Stimulated activated CD8-positive, alpha-beta memory T cell treated with anti-CD3 and anti-CD28 coated beads, Interleukin-15, amount 100 ng/mL, for 1 hour (primary cell): ENCODE data around the gene MT1X.
"Not testable (repeated sequence)": the region's sequence is repeated elsewhere in the genome, so short reads cannot be mapped to it uniquely, and the experiment has no call there.

Experiments
- DNase-seq: peaks from one replicate; pipeline ENCODE4 v3.0.0-alpha.2; 2020; ENCODE audit warnings: low read depth

MT1X gene

DNA sequence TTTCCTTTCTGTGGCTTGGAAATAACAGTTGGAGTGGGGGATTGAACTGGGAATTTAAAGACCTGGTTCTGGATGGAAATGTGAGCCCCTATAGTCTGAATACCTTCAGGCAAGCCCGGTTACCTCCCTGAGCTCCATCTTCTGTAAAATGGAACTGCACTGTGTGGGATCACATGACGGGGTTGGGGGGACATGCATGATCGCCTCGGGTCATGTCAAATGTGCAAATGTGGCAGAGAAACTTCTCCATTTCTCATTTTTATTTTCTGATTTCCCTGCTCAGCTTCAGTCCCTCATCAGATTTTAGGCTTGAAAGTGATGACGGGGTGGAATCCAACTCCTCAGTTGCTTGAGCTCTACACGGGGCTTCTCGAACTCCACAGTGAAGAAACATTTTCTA, 29.1 kb upstream of the MT1X start:
- DNase-seq: no peak

DNA sequence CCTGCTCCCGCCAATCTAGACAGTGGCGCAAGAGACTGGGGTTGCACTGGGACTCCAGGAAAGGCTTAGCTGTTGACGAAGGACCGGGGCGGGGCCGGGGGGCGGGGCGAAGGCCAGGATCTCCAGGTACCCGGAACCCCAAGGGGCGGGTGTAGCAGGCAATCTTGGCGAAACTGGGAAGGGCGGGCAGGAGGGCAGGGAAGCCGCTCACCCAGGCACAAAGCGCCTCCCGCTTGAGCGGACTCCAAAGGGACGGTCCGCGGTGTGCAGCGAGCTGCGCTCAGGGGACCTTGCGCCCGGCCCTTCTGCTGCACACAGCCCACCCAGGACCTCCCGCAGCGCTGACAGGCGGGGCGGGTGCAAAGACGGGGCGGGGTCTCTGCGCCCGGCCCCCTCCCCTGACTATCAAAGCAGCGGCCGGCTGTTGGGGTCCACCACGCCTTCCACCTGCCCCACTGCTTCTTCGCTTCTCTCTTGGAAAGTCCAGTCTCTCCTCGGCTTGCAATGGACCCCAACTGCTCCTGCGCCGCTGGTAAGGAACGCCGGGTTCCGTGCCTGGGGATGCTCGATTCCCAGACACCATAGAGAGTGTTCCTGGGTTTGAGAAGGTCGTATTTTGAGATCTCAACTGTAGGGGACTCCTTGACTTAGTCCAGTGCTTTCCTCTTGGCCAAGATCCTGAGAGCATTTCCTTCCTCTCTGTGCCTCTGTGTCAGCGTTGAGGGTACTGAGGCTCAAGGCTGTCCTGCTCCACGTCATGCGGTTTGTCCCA, 24.5 kb upstream of the MT1X start, which contains the start of gene MT1F:
Gene MT1F (plus strand): TSS at position 405 of the 772 bp plus-strand sequence. CDS start 100 bp downstream, at position 505.
- DNase-seq: peak; percentile 50

DNA sequence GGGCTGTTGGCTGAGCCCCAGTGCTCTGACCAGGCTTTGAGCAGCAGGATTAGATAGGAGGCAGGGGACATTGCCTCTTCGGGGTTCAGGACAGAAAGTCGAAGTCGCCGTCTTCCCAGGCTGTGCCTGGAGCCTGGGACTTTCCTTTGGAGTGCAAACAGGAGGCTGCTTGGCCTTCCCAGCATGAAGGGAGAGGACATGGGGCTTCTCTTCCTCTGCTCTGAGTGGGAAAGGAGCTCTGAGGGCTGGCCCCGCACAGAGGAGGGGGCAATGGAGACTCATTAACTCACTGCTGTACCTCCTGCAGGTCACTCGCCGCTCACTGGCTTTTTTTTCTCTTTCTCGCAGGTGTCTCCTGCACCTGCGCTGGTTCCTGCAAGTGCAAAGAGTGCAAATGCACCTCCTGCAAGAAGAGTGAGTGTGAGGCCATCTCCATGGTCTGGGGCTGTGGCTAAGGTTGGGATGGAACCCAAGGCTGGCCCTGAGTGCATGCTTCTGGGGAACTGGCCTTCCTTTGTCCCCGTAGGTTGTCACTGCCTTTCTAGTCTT, 23.9 kb upstream of the MT1X start:
- DNase-seq: no peak

GRCh38 chr16:56662357-56663354, 19.6 kb upstream of the MT1X start:
- no peak for DNase-seq

GRCh38 chr16:56664506-56664905, 17.8 kb upstream of the MT1X start:
- no peak for DNase-seq

- DNase-seq: not testable (repeated sequence)
Measured at GRCh38 chr16:56665286-56666261, 16.7 kb upstream of the MT1X start.

DNA sequence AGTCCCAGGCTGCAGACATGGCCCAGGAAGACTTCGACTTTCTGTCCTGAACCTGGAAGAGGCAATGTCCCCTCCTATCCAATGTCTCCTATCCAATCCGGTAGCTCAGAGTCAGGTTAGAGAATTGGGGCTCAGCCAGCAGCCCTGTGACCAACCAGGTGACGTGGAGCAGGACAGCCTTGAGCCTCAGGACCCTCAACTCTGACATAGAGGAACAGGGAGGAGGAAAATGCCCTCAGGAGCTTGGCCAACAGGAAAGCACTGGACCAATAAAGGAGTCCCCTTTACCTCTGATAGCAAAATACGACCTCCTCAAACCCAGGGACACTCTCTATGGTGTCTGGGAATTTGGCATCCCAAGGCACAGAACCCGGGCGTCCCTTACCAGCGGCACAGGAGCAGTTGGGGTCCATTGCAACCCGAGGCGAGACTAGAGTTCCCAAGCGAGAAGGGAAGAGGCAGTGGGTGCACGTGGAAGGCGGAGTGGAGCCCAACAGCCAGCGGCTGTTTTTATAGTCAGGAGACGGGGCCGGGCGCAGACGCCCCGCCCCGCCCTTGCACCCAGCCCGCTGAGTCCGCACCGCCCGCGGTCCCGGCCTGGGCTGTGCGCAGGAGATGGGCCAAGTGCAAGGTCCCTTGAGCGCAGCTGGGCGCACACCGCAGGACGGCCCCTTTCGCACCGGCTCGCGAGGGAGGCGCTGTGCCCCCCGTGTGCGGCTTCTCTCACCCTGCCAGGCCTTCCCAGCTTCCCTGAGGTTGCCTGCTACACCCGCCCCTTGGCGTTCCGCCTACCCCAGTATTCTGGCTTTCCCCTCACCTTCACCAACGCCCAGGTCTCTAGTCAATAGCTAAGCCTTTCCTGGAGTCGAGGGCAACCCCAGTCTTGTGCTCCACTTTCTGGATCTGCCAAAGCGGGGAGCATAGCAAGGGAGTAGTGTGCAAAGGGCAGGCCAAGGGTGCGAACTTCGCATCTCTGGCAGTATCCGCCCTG, 14.4 kb upstream of the MT1X start, which contains the start of gene MT1G:
Gene MT1G (minus strand): TSS at position 485 of the 991 bp plus-strand sequence. CDS start 72 bp downstream, at position 413.
- no peak for DNase-seq

GRCh38 chr16:56669005-56669839, 13.0 kb upstream of the MT1X start, which contains the start of gene MT1H:
TSS of gene MT1H (plus strand) at chr16:56669814. CDS start at chr16:56669885, 71 bp downstream.
- no peak for DNase-seq

- DNase-seq: no peak
Measured at GRCh38 chr16:56669840-56670619, 12.2 kb upstream of the MT1X start.

GRCh38 chr16:56670620-56670934, 11.7 kb upstream of the MT1X start:
- no peak for DNase-seq

DNA sequence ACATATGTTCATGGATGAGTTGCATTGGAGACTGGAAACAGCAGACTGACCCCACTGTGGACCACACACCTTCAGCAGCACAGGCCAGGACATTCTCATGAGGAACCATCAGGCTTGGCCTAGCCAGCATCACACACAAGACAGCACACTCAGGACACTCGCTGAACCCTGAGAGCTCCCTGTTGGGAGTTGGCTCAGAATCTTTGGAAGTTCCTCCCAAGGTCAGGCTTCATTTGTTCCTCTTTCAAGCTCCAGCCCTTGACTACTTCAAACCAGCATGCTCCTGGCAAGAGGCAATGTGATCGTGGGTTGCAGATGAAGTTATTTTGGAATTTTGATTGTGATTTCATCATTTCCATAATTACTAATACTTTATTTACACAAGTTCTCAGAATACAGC, 10.6 kb upstream of the MT1X start:
- not testable (repeated sequence) for DNase-seq

GRCh38 chr16:56672171-56672570, 10.1 kb upstream of the MT1X start:
- not testable (repeated sequence) for DNase-seq

- DNase-seq: no peak
Measured at GRCh38 chr16:56672761-56673536, 9.3 kb upstream of the MT1X start.

GRCh38 chr16:56673921-56674320, 8.3 kb upstream of the MT1X start:
- no peak for DNase-seq

DNA sequence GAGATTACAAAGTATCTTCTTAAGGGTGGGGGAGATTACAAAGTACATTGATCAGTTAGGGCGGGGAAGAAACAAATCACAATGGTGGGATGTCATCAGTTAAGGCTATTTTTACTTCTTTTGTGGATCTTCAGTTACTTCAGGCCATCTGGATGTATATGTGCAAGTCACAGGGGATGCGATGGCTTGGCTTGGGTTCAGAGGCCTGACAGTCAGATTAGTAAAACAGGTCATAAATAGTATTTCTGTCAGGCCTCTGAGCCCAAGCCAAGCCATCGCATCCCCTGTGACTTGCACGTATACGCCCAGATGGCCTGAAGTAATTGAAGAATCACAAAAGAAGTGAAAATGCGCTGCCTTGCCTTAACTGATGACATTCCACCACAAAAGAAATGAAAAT, 7.7 kb upstream of the MT1X start:
- DNase-seq: not testable (repeated sequence)

- no peak for DNase-seq
Measured at GRCh38 chr16:56675685-56676210, 6.5 kb upstream of the MT1X start.

DNA sequence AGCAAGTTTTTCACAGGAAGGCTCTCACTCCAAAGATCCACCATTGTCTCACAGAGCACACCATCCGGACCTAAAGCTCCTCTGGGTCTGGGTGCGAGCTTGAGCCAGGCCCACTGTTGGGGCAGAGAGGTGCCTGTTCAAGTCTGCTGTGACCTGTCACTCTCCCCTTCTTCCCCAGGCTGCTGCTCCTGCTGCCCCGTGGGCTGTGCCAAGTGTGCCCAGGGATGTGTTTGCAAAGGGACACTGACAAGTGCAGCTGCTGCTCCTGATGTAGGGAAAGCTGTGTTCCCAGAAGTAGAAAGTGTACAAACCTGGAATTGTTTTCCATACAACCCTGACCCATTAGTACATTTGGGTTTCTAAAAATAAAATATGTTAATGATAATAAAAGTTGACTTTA, 4.8 kb upstream of the MT1X start:
- no peak for DNase-seq
